ENCODE data around the gene BHLHA15. TPM values are rescaled to one million over a fixed set of nuclear protein-coding genes. Genes with fewer than 3 reads are reported as not detected.

Gene BHLHA15
- total and polyA plus RNA-seq, 2 of the 13 experiments (the other 11 are each of a cell fraction or from before 2014, with no cell fraction given) = 1.9 to 6.1 TPM

GRCh38 chr7:98170966-98171365, 40.3 kb upstream of the BHLHA15 start:
- no peak overlapping the region for H3K4me2 ChIP-seq (ENCODE audit: low read depth, low read length)
- H3K27ac ChIP-seq (ENCODE audit: extremely low read length, insufficient read depth, low read length) = no peak overlapping the region
- no peak for FAIRE-seq
- intact Hi-C loops (cut with micrococcal nuclease; ENCODE audit: unreplicated experiment) (no loop called here), in situ Hi-C loops (cut with HindIII; ENCODE audit: extremely low pct_ligation_motif_present, low pct_unique_long_range_greater_than_20kb) (no loop called here)
- H3K36me3 ChIP-seq (replicated peaks in 1 of 2; ENCODE audit: control insufficient read depth in 1 of 2, insufficient read depth in 2 of 2, low read length in 2 of 2) = peaks cover 21 to 53% of the 10 kb centered on the region in 2 experiments
- ATAC-seq = no peak
- no peak overlapping the region for H3K4me3 ChIP-seq (replicated peaks in 1 of 3; ENCODE audit: insufficient read depth in 1 of 3, low read depth in 2 of 3, low read length in 3 of 3)
- H2AFZ ChIP-seq (ENCODE audit: low read length) = no peak overlapping the region
- WGBS (ENCODE audit: low lambda C conversion rate) = 96% methylated on average over 8 of the region's 8 CpGs
- H4K20me1 ChIP-seq (ENCODE audit: insufficient read depth, low read length) = peaks cover 23% of the 10 kb centered on the region
- ChIA-PET CTCF (ENCODE audit: low intra/inter-chr PET ratio, low total read pairs) (no interaction called here), POLR2A (no interaction called here)
- no peak overlapping the region for H3K9ac ChIP-seq (ENCODE audit: insufficient read depth, low read depth, low read length)
- no peaks in the 10 kb centered on the region for H3K79me2 ChIP-seq (ENCODE audit: insufficient read depth, low read length)
- no peak for DNase-seq (ENCODE audit: low spot score)
- BruUV-seq (replicated peaks) = no TSS peak
- no peaks in the 10 kb centered on the region for H3K9me3 ChIP-seq (ENCODE audit: low read length)
- H3K27me3 ChIP-seq (ENCODE audit: control insufficient read depth in 1 of 2, insufficient read depth in 2 of 2, low read length in 2 of 2) = no peaks in the 10 kb centered on the region
- H3K4me1 ChIP-seq (ENCODE audit: insufficient read depth, low read length) = no peaks in the 10 kb centered on the region
- TF ChIP-seq, protein P1, sequence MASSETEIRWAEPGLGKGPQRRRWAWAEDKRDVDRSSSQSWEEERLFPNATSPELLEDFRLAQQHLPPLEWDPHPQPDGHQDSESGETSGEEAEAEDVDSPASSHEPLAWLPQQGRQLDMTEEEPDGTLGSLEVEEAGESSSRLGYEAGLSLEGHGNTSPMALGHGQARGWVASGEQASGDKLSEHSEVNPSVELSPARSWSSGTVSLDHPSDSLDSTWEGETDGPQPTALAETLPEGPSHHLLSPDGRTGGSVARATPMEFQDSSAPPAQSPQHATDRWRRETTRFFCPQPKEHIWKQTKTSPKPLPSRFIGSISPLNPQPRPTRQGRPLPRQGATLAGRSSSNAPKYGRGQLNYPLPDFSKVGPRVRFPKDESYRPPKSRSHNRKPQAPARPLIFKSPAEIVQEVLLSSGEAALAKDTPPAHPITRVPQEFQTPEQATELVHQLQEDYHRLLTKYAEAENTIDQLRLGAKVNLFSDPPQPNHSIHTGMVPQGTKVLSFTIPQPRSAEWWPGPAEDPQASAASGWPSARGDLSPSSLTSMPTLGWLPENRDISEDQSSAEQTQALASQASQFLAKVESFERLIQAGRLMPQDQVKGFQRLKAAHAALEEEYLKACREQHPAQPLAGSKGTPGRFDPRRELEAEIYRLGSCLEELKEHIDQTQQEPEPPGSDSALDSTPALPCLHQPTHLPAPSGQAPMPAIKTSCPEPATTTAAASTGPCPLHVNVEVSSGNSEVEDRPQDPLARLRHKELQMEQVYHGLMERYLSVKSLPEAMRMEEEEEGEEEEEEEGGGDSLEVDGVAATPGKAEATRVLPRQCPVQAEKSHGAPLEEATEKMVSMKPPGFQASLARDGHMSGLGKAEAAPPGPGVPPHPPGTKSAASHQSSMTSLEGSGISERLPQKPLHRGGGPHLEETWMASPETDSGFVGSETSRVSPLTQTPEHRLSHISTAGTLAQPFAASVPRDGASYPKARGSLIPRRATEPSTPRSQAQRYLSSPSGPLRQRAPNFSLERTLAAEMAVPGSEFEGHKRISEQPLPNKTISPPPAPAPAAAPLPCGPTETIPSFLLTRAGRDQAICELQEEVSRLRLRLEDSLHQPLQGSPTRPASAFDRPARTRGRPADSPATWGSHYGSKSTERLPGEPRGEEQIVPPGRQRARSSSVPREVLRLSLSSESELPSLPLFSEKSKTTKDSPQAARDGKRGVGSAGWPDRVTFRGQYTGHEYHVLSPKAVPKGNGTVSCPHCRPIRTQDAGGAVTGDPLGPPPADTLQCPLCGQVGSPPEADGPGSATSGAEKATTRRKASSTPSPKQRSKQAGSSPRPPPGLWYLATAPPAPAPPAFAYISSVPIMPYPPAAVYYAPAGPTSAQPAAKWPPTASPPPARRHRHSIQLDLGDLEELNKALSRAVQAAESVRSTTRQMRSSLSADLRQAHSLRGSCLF (CRISPR knock-in tag; IDR thresholded peaks at IDR 0.05; ENCODE audit: borderline replicate concordance) = no peak
- TF ChIP-seq, protein P2, sequence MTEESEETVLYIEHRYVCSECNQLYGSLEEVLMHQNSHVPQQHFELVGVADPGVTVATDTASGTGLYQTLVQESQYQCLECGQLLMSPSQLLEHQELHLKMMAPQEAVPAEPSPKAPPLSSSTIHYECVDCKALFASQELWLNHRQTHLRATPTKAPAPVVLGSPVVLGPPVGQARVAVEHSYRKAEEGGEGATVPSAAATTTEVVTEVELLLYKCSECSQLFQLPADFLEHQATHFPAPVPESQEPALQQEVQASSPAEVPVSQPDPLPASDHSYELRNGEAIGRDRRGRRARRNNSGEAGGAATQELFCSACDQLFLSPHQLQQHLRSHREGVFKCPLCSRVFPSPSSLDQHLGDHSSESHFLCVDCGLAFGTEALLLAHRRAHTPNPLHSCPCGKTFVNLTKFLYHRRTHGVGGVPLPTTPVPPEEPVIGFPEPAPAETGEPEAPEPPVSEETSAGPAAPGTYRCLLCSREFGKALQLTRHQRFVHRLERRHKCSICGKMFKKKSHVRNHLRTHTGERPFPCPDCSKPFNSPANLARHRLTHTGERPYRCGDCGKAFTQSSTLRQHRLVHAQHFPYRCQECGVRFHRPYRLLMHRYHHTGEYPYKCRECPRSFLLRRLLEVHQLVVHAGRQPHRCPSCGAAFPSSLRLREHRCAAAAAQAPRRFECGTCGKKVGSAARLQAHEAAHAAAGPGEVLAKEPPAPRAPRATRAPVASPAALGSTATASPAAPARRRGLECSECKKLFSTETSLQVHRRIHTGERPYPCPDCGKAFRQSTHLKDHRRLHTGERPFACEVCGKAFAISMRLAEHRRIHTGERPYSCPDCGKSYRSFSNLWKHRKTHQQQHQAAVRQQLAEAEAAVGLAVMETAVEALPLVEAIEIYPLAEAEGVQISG (CRISPR knock-in tag; IDR thresholded peaks at IDR 0.05) = no peak
- no peak for TF ChIP-seq ETV5 (CRISPR knock-in tag; IDR thresholded peaks at IDR 0.05; ENCODE audit: borderline replicate concordance)
- no peak for TF ChIP-seq PHF20 (CRISPR knock-in tag; IDR thresholded peaks at IDR 0.05)
- no peak for TF ChIP-seq ZNF816 (CRISPR knock-in tag; IDR thresholded peaks at IDR 0.05; ENCODE audit: borderline replicate concordance)
- TF ChIP-seq KAT7 (CRISPR knock-in tag; IDR thresholded peaks at IDR 0.05; ENCODE audit: borderline replicate concordance) = no peak
- TF ChIP-seq REPIN1 (CRISPR knock-in tag; IDR thresholded peaks at IDR 0.05; ENCODE audit: borderline replicate concordance, low read depth) = no peak

Measured in HepG2 (cell line).